Measurements from ENCODE around the gene SKOR1. TPM values are rescaled to one million over a fixed set of nuclear protein-coding genes. Genes with fewer than 3 reads are reported as not detected.

Gene SKOR1
- total and polyA plus RNA-seq, 2 of the 13 experiments (the other 11 are each of a cell fraction or from before 2014, with no cell fraction given): 0.09 to 0.11 TPM

GRCh38 chr15:67775998-67776397 lies 49.3 kb upstream of the SKOR1 start:
- H3K4me2 ChIP-seq (ENCODE audit: low read depth, low read length): no peak overlapping the region
- WGBS (ENCODE audit: low lambda C conversion rate): 92% methylated on average over 3 of the region's 3 CpGs
- BruUV-seq (replicated peaks): no TSS peak
- no peak overlapping the region for H3K27ac ChIP-seq (ENCODE audit: extremely low read length, insufficient read depth, low read length)
- H4K20me1 ChIP-seq (ENCODE audit: insufficient read depth, low read length): no peaks in the 10 kb centered on the region
- no peak for TF ChIP-seq RBAK (CRISPR knock-in tag; IDR thresholded peaks at IDR 0.05)
- CTCF ChIA-PET (ENCODE audit: low intra/inter-chr PET ratio, low total read pairs): no interaction called here
- H3K4me1 ChIP-seq (ENCODE audit: insufficient read depth, low read length): no peaks in the 10 kb centered on the region
- ATAC-seq (no peak), FAIRE-seq (no peak), DNase-seq (ENCODE audit: low spot score) (no peak)
- no peaks in the 10 kb centered on the region for H3K79me2 ChIP-seq (ENCODE audit: insufficient read depth, low read length)
- no peaks in the 10 kb centered on the region for H3K27me3 ChIP-seq (ENCODE audit: control insufficient read depth in 1 of 2, insufficient read depth in 2 of 2, low read length in 2 of 2)
- POLR2A ChIA-PET: no interaction called here
- H3K9ac ChIP-seq (ENCODE audit: insufficient read depth, low read depth, low read length): no peak overlapping the region
- H3K36me3 ChIP-seq (replicated peaks in 1 of 2; ENCODE audit: control insufficient read depth in 1 of 2, insufficient read depth in 2 of 2, low read length in 2 of 2): 0 out of 5 replicates have a peak, but pooled peaks cover 0 to 2% of the 10 kb centered on the region in 2 experiments
- no peak overlapping the region for H3K4me3 ChIP-seq (replicated peaks in 1 of 3; ENCODE audit: insufficient read depth in 1 of 3, low read depth in 2 of 3, low read length in 3 of 3)
- no peak overlapping the region for H2AFZ ChIP-seq (ENCODE audit: low read length)
- H3K9me3 ChIP-seq (ENCODE audit: low read length): no peaks in the 10 kb centered on the region
- intact Hi-C loops (cut with micrococcal nuclease; ENCODE audit: unreplicated experiment): no loop called here
- in situ Hi-C loops (cut with HindIII; ENCODE audit: extremely low pct_ligation_motif_present, low pct_unique_long_range_greater_than_20kb): no loop called here

GRCh38 chr15:67776600-67776999 lies 48.7 kb upstream of the SKOR1 start:
- Histone ChIP-seq H3K36me3 (replicated peaks in 1 of 2; ENCODE audit: control insufficient read depth in 1 of 2, insufficient read depth in 2 of 2, low read length in 2 of 2) (0 out of 5 replicates have a peak, but pooled peaks cover 0 to 2% of the 10 kb centered on the region in 2 experiments), H3K79me2 (ENCODE audit: insufficient read depth, low read length) (no peaks in the 10 kb centered on the region), H2AFZ (ENCODE audit: low read length) (no peak overlapping the region), H3K9ac (ENCODE audit: insufficient read depth, low read depth, low read length) (no peak overlapping the region), H4K20me1 (ENCODE audit: insufficient read depth, low read length) (no peaks in the 10 kb centered on the region), H3K4me2 (ENCODE audit: low read depth, low read length) (no peak overlapping the region), H3K9me3 (ENCODE audit: low read length) (no peaks in the 10 kb centered on the region), H3K4me3 (replicated peaks in 1 of 3; ENCODE audit: insufficient read depth in 1 of 3, low read depth in 2 of 3, low read length in 3 of 3) (no peak overlapping the region), H3K27me3 (ENCODE audit: control insufficient read depth in 1 of 2, insufficient read depth in 2 of 2, low read length in 2 of 2) (no peaks in the 10 kb centered on the region), H3K27ac (ENCODE audit: extremely low read length, insufficient read depth, low read length) (no peak overlapping the region), H3K4me1 (ENCODE audit: insufficient read depth, low read length) (no peaks in the 10 kb centered on the region)
- no peak for ATAC-seq
- POLR2A ChIA-PET: no interaction called here
- WGBS (ENCODE audit: low lambda C conversion rate): 82% methylated on average over 3 of the region's 3 CpGs
- intact Hi-C loops (cut with micrococcal nuclease; ENCODE audit: unreplicated experiment) (no loop called here), in situ Hi-C loops (cut with HindIII; ENCODE audit: extremely low pct_ligation_motif_present, low pct_unique_long_range_greater_than_20kb) (no loop called here)
- FAIRE-seq: no peak
- CTCF ChIA-PET (ENCODE audit: low intra/inter-chr PET ratio, low total read pairs): no interaction called here
- no TSS peak for BruUV-seq (replicated peaks)
- DNase-seq (ENCODE audit: low spot score): no peak
- TF ChIP-seq, protein P1, sequence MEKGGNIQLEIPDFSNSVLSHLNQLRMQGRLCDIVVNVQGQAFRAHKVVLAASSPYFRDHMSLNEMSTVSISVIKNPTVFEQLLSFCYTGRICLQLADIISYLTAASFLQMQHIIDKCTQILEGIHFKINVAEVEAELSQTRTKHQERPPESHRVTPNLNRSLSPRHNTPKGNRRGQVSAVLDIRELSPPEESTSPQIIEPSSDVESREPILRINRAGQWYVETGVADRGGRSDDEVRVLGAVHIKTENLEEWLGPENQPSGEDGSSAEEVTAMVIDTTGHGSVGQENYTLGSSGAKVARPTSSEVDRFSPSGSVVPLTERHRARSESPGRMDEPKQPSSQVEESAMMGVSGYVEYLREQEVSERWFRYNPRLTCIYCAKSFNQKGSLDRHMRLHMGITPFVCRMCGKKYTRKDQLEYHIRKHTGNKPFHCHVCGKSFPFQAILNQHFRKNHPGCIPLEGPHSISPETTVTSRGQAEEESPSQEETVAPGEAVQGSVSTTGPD (CRISPR knock-in tag; IDR thresholded peaks at IDR 0.05): no peak
- TF ChIP-seq CENPX (CRISPR knock-in tag; IDR thresholded peaks at IDR 0.05): no peak
- no peak for TF ChIP-seq RBFOX2 (IDR thresholded peaks at IDR 0.05; ENCODE audit: low read depth, low read length)
- no peak for TF ChIP-seq RNF2 (conservative IDR thresholded peaks at IDR 0.05; ENCODE audit: low read depth)
- no peak for TF ChIP-seq ZNF740 (CRISPR knock-in tag; IDR thresholded peaks at IDR 0.05)
- TF ChIP-seq PLRG1 (conservative IDR thresholded peaks at IDR 0.05): no peak
- no peak for TF ChIP-seq ZMAT5 (CRISPR knock-in tag; IDR thresholded peaks at IDR 0.05; ENCODE audit: borderline replicate concordance, low read depth)
- TF ChIP-seq MATR3 (CRISPR knock-in tag; IDR thresholded peaks at IDR 0.05): no peak
- no peak for TF ChIP-seq ZBTB46 (CRISPR knock-in tag; IDR thresholded peaks at IDR 0.05; ENCODE audit: borderline replicate concordance)
- no peak for TF ChIP-seq MTA3 (CRISPR knock-in tag; IDR thresholded peaks at IDR 0.05)
- no peak for TF ChIP-seq POLR2G (IDR thresholded peaks at IDR 0.05; ENCODE audit: low read depth, low read length)
- TF ChIP-seq, protein P2, sequence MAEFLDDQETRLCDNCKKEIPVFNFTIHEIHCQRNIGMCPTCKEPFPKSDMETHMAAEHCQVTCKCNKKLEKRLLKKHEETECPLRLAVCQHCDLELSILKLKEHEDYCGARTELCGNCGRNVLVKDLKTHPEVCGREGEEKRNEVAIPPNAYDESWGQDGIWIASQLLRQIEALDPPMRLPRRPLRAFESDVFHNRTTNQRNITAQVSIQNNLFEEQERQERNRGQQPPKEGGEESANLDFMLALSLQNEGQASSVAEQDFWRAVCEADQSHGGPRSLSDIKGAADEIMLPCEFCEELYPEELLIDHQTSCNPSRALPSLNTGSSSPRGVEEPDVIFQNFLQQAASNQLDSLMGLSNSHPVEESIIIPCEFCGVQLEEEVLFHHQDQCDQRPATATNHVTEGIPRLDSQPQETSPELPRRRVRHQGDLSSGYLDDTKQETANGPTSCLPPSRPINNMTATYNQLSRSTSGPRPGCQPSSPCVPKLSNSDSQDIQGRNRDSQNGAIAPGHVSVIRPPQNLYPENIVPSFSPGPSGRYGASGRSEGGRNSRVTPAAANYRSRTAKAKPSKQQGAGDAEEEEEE (CRISPR knock-in tag; IDR thresholded peaks at IDR 0.05; ENCODE audit: borderline replicate concordance): no peak

Data from HepG2 (cell line).